GM12873 (cell line): ENCODE data around the gene VDAC1.

Experiments
- TF ChIP-seq, protein P1 (sequence below): IDR thresholded peaks from 2 replicates; pipeline ENCODE4 v1.5.1; 2012; ENCODE audit warnings: low read depth, mild to moderate bottlenecking, moderate library complexity, low read length, control low read depth; ENCODE audit not compliant: insufficient read depth; ENCODE audit errors: missing control alignments

The VDAC1 gene

GRCh38 chr5:134019636-134020035 is 14.9 kb upstream of the VDAC1 start:
- TF ChIP-seq, protein P1, sequence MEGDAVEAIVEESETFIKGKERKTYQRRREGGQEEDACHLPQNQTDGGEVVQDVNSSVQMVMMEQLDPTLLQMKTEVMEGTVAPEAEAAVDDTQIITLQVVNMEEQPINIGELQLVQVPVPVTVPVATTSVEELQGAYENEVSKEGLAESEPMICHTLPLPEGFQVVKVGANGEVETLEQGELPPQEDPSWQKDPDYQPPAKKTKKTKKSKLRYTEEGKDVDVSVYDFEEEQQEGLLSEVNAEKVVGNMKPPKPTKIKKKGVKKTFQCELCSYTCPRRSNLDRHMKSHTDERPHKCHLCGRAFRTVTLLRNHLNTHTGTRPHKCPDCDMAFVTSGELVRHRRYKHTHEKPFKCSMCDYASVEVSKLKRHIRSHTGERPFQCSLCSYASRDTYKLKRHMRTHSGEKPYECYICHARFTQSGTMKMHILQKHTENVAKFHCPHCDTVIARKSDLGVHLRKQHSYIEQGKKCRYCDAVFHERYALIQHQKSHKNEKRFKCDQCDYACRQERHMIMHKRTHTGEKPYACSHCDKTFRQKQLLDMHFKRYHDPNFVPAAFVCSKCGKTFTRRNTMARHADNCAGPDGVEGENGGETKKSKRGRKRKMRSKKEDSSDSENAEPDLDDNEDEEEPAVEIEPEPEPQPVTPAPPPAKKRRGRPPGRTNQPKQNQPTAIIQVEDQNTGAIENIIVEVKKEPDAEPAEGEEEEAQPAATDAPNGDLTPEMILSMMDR = no peak

- TF ChIP-seq, protein P1 = no peak
Observed at GRCh38 chr5:134018986-134019316, 14.2 kb upstream of the VDAC1 start.

GRCh38 chr5:134018154-134018985 is 13.6 kb upstream of the VDAC1 start:
- TF ChIP-seq, protein P1 = no peak

- TF ChIP-seq, protein P1 = no peak
Observed at GRCh38 chr5:134008266-134008749, 3.5 kb upstream of the VDAC1 start.

DNA sequence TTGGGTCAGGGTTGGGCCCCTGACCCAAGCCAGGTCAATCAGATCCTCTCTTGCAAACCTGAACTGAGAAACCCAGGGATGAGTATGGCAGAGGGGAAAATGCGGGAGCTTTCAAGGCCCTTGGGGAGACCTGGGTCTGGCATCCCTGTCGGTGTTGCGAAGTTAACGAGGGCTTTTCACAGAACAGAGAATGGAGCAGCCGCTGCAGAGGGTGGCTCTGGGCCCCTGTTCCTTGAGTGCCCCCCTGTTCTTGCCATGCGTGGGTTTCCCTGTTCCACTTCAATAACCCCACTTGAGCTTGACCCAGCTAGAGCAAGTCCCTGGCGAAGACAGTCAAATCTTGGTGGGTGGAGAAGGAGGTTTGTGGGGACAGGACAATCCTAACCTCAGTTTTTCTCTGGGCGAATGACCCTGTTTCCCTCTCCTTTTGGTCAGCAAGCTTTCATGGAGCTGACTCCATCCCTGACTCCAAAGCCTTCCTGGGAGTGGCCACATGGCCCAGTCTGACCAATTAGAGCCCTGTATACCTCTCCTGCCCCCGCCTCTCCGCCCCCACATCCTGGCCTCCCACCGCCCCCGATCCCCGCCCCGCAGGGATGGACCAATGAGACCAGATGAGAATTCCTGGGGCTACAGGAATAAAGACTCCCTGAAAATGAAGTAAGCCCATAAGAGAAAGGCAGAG is 2.9 kb upstream of the VDAC1 start:
- TF ChIP-seq, protein P1 = no peak

- TF ChIP-seq, protein P1 = no peak
Observed at GRCh38 chr5:134006115-134006514, 1.3 kb upstream of the VDAC1 start.

DNA sequence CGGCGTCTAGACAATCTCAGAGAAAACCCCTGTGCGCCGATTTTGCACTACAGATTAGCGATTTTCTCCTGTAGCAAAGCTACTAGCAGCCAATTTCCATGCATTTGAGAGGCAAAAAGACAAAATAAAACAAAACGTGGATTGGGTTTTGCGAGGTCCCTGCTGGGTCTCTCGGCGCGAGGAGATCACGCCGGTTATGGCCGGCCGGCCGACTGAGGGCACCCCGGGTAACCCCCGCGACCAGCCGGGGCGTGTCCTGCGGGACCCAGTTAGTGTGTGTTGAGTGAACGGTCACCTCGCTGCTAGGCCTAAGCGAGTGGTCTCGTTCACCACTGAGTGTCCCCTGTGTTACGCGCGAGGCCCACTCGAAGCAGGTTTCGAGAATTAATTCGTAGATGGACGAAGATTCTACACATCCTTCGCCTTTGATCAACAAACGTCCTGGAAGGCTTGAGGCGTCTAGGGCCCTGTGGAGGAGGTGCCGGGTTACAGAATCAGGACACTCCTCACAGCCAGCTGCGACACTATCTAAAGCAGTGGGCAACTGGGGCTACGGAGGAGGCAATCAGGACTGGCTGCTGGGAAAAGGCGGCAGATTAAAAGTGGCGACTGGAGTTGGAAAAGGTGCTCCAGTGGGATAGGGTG is 764 bp upstream of the VDAC1 start:
- TF ChIP-seq, protein P1 = no peak
